ENCODE measurements around the gene MTIF3. TPM values are rescaled to one million over a fixed set of nuclear protein-coding genes. Genes with fewer than 3 reads are reported as not detected.

The MTIF3 gene
- total RNA-seq, 2 donors from 2014 or later = 26.0 to 51.1 TPM

GRCh38 chr13:27482983-27483382 is 32.6 kb upstream of the MTIF3 start:
- intact Hi-C loops (cut with DNase I) = no loop called here
- DNase-seq (peak in 1 of 4 donors; percentile 12), ATAC-seq (no peak)
- Histone ChIP-seq H3K27me3 (no peaks in the 10 kb centered on the region), H3K9me3 (no peaks in the 10 kb centered on the region), H3K36me3 (replicated peaks in 1 of 2; ENCODE audit: insufficient read depth in 1 of 2, low read depth in 2 of 2) (no peaks in the 10 kb centered on the region), H3K27ac (no peak overlapping the region), H3K4me1 (no peaks in the 10 kb centered on the region), H3K4me3 (no peak overlapping the region)
- WGBS, 2 donors = 67 to 74% methylated on average over 7 of the region's 7 CpGs
- TF ChIP-seq CTCF (IDR thresholded peaks at IDR 0.05) (no peak), POLR2A (IDR thresholded peaks at IDR 0.05) (no peak)

GRCh38 chr13:27481766-27482165 is 31.4 kb upstream of the MTIF3 start:
- intact Hi-C loops (cut with DNase I) = no loop called here
- ATAC-seq = no peak
- TF ChIP-seq CTCF (IDR thresholded peaks at IDR 0.05) (peak in 6 of 7 experiments; percentile 26 to 56 (median 42)), POLR2A (IDR thresholded peaks at IDR 0.05) (no peak)
- WGBS, 2 donors = 14 to 25% methylated on average over 11 of the region's 11 CpGs
- H3K36me3 ChIP-seq (replicated peaks in 1 of 2; ENCODE audit: insufficient read depth in 1 of 2, low read depth in 2 of 2) = no peaks in the 10 kb centered on the region
- H3K4me3 ChIP-seq = no peak overlapping the region
- H3K4me1 ChIP-seq = no peaks in the 10 kb centered on the region
- H3K27me3 ChIP-seq = no peaks in the 10 kb centered on the region
- no peaks in the 10 kb centered on the region for H3K9me3 ChIP-seq
- DNase-seq = peak; percentile 27 to 50 (median 43)
- H3K27ac ChIP-seq = no peak overlapping the region

GRCh38 chr13:27476943-27477703 is 26.8 kb upstream of the MTIF3 start:
- TF ChIP-seq CTCF (IDR thresholded peaks at IDR 0.05) (peak in 2 of 7 experiments; percentile 11 to 45), POLR2A (IDR thresholded peaks at IDR 0.05) (peak in 1 of 3 donors; percentile 19)
- peak; percentile 33 to 79 (median 53) for DNase-seq
- no peaks in the 10 kb centered on the region for H3K4me1 ChIP-seq
- no peaks in the 10 kb centered on the region for H3K36me3 ChIP-seq (replicated peaks in 1 of 2; ENCODE audit: insufficient read depth in 1 of 2, low read depth in 2 of 2)
- H3K4me3 ChIP-seq = no peak overlapping the region
- intact Hi-C loops (cut with DNase I) = no loop called here
- no peaks in the 10 kb centered on the region for H3K27me3 ChIP-seq
- 30 to 51% methylated on average over 5 to 10 of the region's 10 CpGs for WGBS, 2 donors
- peak; percentile 62 for ATAC-seq
- peak overlapping the region in 3 of 4 donors; percentile 1 to 20 (median 7) for H3K27ac ChIP-seq
- H3K9me3 ChIP-seq = no peaks in the 10 kb centered on the region

- WGBS, 2 donors = 88 to 92% methylated on average over 13 of the region's 13 CpGs
- H3K27ac ChIP-seq = no peak overlapping the region
- no peaks in the 10 kb centered on the region for H3K4me1 ChIP-seq
- H3K27me3 ChIP-seq = no peaks in the 10 kb centered on the region
- H3K4me3 ChIP-seq = no peak overlapping the region
- H3K36me3 ChIP-seq (replicated peaks in 1 of 2; ENCODE audit: insufficient read depth in 1 of 2, low read depth in 2 of 2) = no peaks in the 10 kb centered on the region
- H3K9me3 ChIP-seq = no peaks in the 10 kb centered on the region
- intact Hi-C loops (cut with DNase I) = no loop called here
- ATAC-seq (no peak), DNase-seq (no peak)
- TF ChIP-seq POLR2A (IDR thresholded peaks at IDR 0.05) (no peak), CTCF (IDR thresholded peaks at IDR 0.05) (no peak)
These were observed 24.4 kb upstream of the MTIF3 start for GRCh38 chr13:27474751-27475268.

All from body of pancreas (tissue), 4 donors.